Peyer's patch (tissue), 4 donors: Measurements from ENCODE around the gene RTP4.

ENCODE experiments used
- POLR2A ChIP-seq, 2 donors: fragments of 450-650 bp; IDR thresholded peaks; one replicate each; pipeline ENCODE4 v1.5.1; 2017; ENCODE audit warnings: antibody characterized with exemption in 2 of 2, mild to moderate bottlenecking in 2 of 2, moderate library complexity in 2 of 2
- TF ChIP-seq, protein P1 (sequence below), 6 experiments: fragments of 450-650 bp in 4 of 6; fragments of 200-600 bp in 2 of 6; sonication (generic) in 1 of 6; IDR thresholded peaks; one replicate each; pipeline ENCODE4 v1.5.1; 2017 to 2019; ENCODE audit warnings: antibody characterized with exemption in 6 of 6, mild to moderate bottlenecking in 3 of 6, moderate library complexity in 1 of 6

DNA sequence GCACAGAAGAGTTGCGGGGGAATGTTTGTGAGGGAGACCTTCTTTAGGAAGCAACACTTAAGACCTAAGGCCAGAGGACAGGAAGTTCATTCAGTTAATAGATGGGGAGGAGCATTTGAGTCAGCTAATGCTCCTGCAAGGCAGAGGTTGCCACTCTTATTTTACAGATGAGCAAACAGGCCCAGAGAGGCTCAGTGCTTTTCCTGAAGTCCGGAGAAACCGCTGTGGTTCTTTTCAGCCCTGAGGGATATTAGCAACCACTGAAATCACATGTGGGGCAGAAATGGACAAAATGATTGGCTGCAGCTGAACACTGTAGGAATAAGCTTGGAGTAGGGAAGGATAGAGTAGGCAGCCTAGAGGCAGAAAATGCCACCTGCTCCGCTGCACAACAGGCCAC, 33.3 kb upstream of the RTP4 start:
- TF ChIP-seq POLR2A (IDR thresholded peaks at IDR 0.05), result no peak
- TF ChIP-seq, protein P1, sequence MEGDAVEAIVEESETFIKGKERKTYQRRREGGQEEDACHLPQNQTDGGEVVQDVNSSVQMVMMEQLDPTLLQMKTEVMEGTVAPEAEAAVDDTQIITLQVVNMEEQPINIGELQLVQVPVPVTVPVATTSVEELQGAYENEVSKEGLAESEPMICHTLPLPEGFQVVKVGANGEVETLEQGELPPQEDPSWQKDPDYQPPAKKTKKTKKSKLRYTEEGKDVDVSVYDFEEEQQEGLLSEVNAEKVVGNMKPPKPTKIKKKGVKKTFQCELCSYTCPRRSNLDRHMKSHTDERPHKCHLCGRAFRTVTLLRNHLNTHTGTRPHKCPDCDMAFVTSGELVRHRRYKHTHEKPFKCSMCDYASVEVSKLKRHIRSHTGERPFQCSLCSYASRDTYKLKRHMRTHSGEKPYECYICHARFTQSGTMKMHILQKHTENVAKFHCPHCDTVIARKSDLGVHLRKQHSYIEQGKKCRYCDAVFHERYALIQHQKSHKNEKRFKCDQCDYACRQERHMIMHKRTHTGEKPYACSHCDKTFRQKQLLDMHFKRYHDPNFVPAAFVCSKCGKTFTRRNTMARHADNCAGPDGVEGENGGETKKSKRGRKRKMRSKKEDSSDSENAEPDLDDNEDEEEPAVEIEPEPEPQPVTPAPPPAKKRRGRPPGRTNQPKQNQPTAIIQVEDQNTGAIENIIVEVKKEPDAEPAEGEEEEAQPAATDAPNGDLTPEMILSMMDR (IDR thresholded peaks at IDR 0.05), result no peak
